Pancreas (tissue), 10 donors: Measurements from ENCODE around the gene DLAT. TPM values are rescaled to one million over a fixed set of nuclear protein-coding genes. Genes with fewer than 3 reads are reported as not detected.

Source experiments
- ATAC-seq, 4 donors: fragments of 200-7000 bp; cut with Tn5 transposase; one replicate each; pipeline versions ENCODE4 v1.8.0 to v1.9.1; 2020; ENCODE audit warnings: mild to moderate bottlenecking in 4 of 4, moderate library complexity in 4 of 4
- DNase-seq, 6 donors: peaks; one replicate each; pipeline ENCODE4 v3.0.0-alpha.2; 2020
- FAIRE-seq: peaks from 2 replicates; lab custom pipeline; 2012; peaks lifted over from hg19 to GRCh38; lab: Jason Lieb, UNC
- H3K27ac ChIP-seq, 4 donors: fragments of 200-600 bp; sonication (generic); 1 replicate in 3 of 4; 2 replicates in 1 of 4; pipeline versions ENCODE4 v1.5.0 to v1.8.0; 2020
- H3K27me3 ChIP-seq, 4 donors: fragments of 200-600 bp; one replicate each; pipeline ENCODE4 v1.8.0; 2021
- H3K36me3 ChIP-seq, 3 donors: fragments of 200-600 bp; sonication (generic) in 1 of 3; one replicate each; pipeline versions ENCODE4 v1.5.0 to v1.8.0; 2020 to 2021
- H3K4me1 ChIP-seq, 3 donors: fragments of 200-600 bp; one replicate each; pipeline ENCODE4 v1.8.0; 2021
- H3K4me3 ChIP-seq, 4 donors: fragments of 200-600 bp; sonication (generic) in 2 of 4; one replicate each; pipeline versions ENCODE4 v1.5.0 to v1.8.0; 2020 to 2021
- H3K9me3 ChIP-seq, 4 donors: fragments of 200-600 bp; one replicate each; pipeline ENCODE4 v1.8.0; 2021
- WGBS, 2 donors: extraction: QIAGEN DNeasy Blood & Tissue Kit; methylation state at CpG; one replicate each; pipeline ENCODE4 v1.1.7; 2013; 5-methylcytosine and 5-hydroxymethylcytosine counted together
- intact Hi-C, 3 donors: fragments of 100-400 bp; cut with DNase I; formaldehyde crosslinking; loops; one replicate each; pipeline versions ENCODE4 v1.11.1 to v1.14.2; 2022
- polyA plus RNA-seq, 2 donors: library from polyadenylated mRNA; stranded (reverse); fragments of 200-250 nt; gene quantifications; one replicate each; pipeline ENCODE4 v1.2.3, GENCODE V29; 2013
- total RNA-seq, 6 donors: library from RNA; stranded (reverse); fragmentation: NEBNext Ultra II Directional in 4 of 6; extraction: Animal tissue kit (Norgen Biotek cat#: 25700) in 4 of 6; gene quantifications; one replicate each; pipeline versions ENCODE4 v1.2.1 to v1.2.4, GENCODE V29; 2021 to 2023
- TF ChIP-seq, protein P1 (sequence below), 4 donors: fragments of 200-600 bp; sonication (generic) in 3 of 4; IDR thresholded peaks; one replicate each; pipeline versions ENCODE4 v1.5.0 to v1.8.0; 2021; ENCODE audit warnings: antibody characterized with exemption in 4 of 4
- donor health status: healthy with polysubstance abuse.
- donor health status: DM: no; HTN: no; CAD: no; lungs with moderate emphysema.
- donor health status: DM: no; HTN: no; CAD: no.
- donor health status: control.
- donor health status: control.
- donor health status: Bipolar disorder and iron deficiency.
- donor health status: DM: yes; HTN: yes; CAD: no.
- donor health status: DM: no; HTN: no; CAD: no.
- donor health status: DM: no; HTN: no; CAD: no.
- donor health status: DM: yes; HTN: yes; CAD: no.

DLAT gene
- total and polyA plus RNA-seq, 8 donors: 4.2 to 13.9 (median 7.9) TPM

DNA sequence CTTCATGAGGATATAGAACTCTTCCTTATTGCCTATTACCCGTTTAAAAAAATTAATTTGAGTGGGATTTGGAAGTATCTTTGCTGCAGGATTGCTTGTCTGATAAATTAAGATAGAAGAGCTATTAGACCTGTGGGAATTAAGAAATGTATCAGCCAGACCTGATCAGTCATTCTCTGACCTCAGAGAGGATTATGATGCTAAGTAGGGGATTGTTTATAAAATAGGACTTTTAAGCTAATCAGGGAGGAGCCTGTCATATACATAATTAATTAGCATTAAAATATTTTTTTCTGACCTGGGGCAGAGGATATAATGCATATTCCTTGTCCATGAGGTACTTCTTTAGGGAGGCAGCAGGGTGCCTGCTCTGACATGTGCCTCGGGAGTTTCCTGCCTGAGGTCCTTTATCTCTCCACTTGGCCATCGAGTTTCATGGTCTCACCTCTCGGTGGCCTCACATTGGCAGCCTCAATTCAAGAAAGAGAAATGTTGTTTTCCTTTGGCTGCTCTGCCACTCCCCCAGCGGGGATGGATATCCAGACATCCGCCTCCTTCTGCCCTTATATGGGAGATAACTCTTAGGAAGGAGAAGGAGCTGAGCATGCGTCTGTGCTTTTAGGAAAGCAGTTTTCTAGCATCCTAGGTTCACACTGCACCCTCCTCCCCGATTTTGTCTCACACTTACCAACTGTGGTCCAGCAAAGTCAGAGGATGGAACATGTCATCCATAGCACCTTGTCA lies 47.0 kb upstream of the DLAT start:
- Histone ChIP-seq H3K36me3 (no peaks in the 10 kb centered on the region), H3K4me3 (peak overlapping the region in 3 of 4 donors; percentile 38 to 67 (median 59)), H3K9me3 (no peaks in the 10 kb centered on the region), H3K27ac (no peak overlapping the region), H3K4me1 (peaks cover 0 to 5% (median 0%) of the 10 kb centered on the region in 3 donors), H3K27me3 (no peaks in the 10 kb centered on the region)
- WGBS, 2 donors: 42 to 44% methylated on average over 8 of the region's 8 CpGs
- DNase-seq (no peak), FAIRE-seq (no peak), ATAC-seq (no peak)
- TF ChIP-seq, protein P1, sequence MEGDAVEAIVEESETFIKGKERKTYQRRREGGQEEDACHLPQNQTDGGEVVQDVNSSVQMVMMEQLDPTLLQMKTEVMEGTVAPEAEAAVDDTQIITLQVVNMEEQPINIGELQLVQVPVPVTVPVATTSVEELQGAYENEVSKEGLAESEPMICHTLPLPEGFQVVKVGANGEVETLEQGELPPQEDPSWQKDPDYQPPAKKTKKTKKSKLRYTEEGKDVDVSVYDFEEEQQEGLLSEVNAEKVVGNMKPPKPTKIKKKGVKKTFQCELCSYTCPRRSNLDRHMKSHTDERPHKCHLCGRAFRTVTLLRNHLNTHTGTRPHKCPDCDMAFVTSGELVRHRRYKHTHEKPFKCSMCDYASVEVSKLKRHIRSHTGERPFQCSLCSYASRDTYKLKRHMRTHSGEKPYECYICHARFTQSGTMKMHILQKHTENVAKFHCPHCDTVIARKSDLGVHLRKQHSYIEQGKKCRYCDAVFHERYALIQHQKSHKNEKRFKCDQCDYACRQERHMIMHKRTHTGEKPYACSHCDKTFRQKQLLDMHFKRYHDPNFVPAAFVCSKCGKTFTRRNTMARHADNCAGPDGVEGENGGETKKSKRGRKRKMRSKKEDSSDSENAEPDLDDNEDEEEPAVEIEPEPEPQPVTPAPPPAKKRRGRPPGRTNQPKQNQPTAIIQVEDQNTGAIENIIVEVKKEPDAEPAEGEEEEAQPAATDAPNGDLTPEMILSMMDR (IDR thresholded peaks at IDR 0.05): no peak
- intact Hi-C loops: loop anchor here in 1 of 3 donors (5.0 kb wide), 1 partner anchor 101 kb away; the partner anchor contains the start of genes CFAP68 and FDXACB1

DNA sequence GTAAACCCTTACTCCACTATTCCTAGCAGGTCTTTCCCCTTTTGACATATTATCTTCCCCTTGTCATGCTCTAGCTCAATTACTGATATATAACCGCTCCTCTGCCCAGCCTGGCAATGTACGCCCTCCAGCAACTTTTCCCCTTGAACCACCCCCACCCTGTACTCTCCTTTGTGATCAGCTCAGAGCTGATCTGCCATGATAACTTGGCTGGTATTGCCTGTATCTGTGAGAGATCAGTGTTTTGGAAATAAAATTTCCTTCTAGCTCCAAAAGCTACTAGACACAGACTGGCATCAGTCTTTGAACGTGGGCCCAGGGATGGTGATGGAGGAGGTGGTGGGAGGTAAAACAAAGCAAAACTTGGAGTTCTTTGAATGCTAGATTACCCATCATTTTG lies 45.1 kb upstream of the DLAT start:
- no peak for ATAC-seq
- H3K4me3 ChIP-seq: no peak overlapping the region
- no peak for FAIRE-seq
- H3K27me3 ChIP-seq: no peaks in the 10 kb centered on the region
- no peaks in the 10 kb centered on the region for H3K9me3 ChIP-seq
- intact Hi-C loops: loop anchor here in 2 of 3 donors (5.0 to 10.0 kb wide), 3 partner anchors 45 to 105 kb away; partner anchors contain the start of genes ALG9 (in 1 of the 2), CFAP68 (in 1 of the 2), DIXDC1 (in 1 of the 2) and FDXACB1 (in 1 of the 2)
- no peak for DNase-seq
- peaks cover 9 to 17% (median 13%) of the 10 kb centered on the region in 3 donors for H3K4me1 ChIP-seq
- no peak overlapping the region for H3K27ac ChIP-seq
- H3K36me3 ChIP-seq: no peaks in the 10 kb centered on the region
- TF ChIP-seq, protein P1 (IDR thresholded peaks at IDR 0.05): no peak
- 70 to 73% methylated on average over 3 of the region's 3 CpGs for WGBS, 2 donors

DNA sequence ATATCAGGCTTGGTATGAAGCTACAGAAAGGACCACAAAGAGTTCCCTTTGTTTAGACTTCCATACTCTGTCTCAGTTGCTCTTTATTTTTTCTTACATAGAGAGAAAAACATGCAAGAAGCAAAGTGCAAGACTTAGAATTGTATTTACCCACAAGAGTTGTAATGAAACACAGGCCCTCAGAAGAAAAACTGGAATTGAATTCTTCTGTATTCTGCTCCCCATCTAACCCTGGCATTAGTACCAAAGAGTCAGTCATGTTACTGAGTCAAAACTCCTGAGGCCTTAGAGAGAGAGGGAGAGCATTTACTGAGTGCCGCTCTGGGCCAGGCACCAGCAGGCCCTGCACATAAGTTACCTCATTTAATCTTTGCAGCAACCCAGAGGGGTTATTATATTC lies 43.9 kb upstream of the DLAT start:
- no peaks in the 10 kb centered on the region for H3K36me3 ChIP-seq
- no peak for DNase-seq
- intact Hi-C loops: loop anchor here in 2 of 3 donors (5.0 to 10.0 kb wide), 3 partner anchors 46 to 106 kb away; partner anchors contain the start of genes ALG9 (in 1 of the 2), CFAP68 (in 1 of the 2), DIXDC1 (in 1 of the 2) and FDXACB1 (in 1 of the 2)
- H3K9me3 ChIP-seq: no peaks in the 10 kb centered on the region
- H3K4me3 ChIP-seq: no peak overlapping the region
- 98 to 100% methylated on average over 1 of the region's 1 CpG for WGBS, 2 donors
- TF ChIP-seq, protein P1 (IDR thresholded peaks at IDR 0.05): no peak
- no peaks in the 10 kb centered on the region for H3K27me3 ChIP-seq
- peaks cover 13 to 22% (median 14%) of the 10 kb centered on the region in 3 donors for H3K4me1 ChIP-seq
- no peak for FAIRE-seq
- ATAC-seq: no peak
- H3K27ac ChIP-seq: peak overlapping the region in 1 of 4 donors; percentile 95

DNA sequence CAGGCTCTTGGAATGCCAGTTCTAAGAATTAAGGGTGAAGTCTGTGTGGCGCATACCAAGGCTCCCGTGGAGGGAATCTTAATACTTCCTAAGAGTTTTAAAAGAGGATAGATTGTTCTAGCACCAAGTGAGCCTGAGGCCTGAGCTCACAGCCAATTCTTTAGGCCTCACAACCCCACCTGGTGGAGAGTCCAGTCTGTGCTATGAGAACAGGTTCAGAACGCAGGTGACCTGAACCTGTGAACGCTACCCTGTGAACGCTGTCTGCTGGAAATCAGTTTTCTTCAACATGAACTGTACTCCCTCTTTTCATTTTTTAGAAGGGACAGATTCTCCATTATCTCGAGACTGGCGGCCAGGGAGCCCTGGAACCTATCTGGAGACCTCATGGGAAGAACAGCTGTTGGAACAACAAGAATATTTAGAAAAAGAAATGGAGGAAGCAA lies 43.2 kb upstream of the DLAT start:
- H3K36me3 ChIP-seq: peaks cover 0 to 4% (median 0%) of the 10 kb centered on the region in 3 donors
- TF ChIP-seq, protein P1 (IDR thresholded peaks at IDR 0.05): peak; percentile 55 to 74 (median 66)
- H3K27ac ChIP-seq: peak overlapping the region; percentile 63 to 95 (median 88)
- DNase-seq (peak; percentile 65 to 89 (median 82)), FAIRE-seq (no peak), ATAC-seq (peak; percentile 84 to 93 (median 89))
- H3K9me3 ChIP-seq: no peaks in the 10 kb centered on the region
- peak overlapping the region; percentile 31 to 53 (median 38) for H3K4me3 ChIP-seq
- peaks cover 13 to 22% (median 14%) of the 10 kb centered on the region in 3 donors for H3K4me1 ChIP-seq
- WGBS, 2 donors: 7 to 9% methylated on average over 7 of the region's 7 CpGs
- intact Hi-C loops: loop anchor here in 2 of 3 donors (5.0 to 10.0 kb wide), 3 partner anchors 47 to 107 kb away; partner anchors contain the start of genes ALG9 (in 1 of the 2), CFAP68 (in 1 of the 2), DIXDC1 (in 1 of the 2) and FDXACB1 (in 1 of the 2)
- no peaks in the 10 kb centered on the region for H3K27me3 ChIP-seq
